SK-MEL-5 (cell line): ENCODE measurements around the gene PFDN5. TPM values are rescaled to one million over a fixed set of nuclear protein-coding genes. Genes with fewer than 3 reads are reported as not detected.
"Not testable (repeated sequence)": the region's sequence is repeated elsewhere in the genome, so short reads cannot be mapped to it uniquely, and the experiment has no call there.

ENCODE experiments used
- DNase-seq: peaks from one replicate; pipeline ENCODE4 v3.0.0-alpha.2; 2016; ENCODE audit warnings: low read depth, low spot score
- in situ Hi-C: cut with HindIII; loops from 2 replicates; pipeline ENCODE4 v1.10.0; 2016; ENCODE audit warnings: low sequenced_read_pairs, high pct_unique_total_duplicates, low pct_unique_long_range_greater_than_20kb
- total RNA-seq: library from RNA; depleted of rRNA; stranded (reverse); fragments of >200 nt; shearing (Covaris generic); gene quantifications from 2 replicates; pipeline ENCODE4 v1.2.3, GENCODE V29; 2014

Gene PFDN5
- total RNA-seq, 1 experiment from 2014 or later = 531 TPM

DNA sequence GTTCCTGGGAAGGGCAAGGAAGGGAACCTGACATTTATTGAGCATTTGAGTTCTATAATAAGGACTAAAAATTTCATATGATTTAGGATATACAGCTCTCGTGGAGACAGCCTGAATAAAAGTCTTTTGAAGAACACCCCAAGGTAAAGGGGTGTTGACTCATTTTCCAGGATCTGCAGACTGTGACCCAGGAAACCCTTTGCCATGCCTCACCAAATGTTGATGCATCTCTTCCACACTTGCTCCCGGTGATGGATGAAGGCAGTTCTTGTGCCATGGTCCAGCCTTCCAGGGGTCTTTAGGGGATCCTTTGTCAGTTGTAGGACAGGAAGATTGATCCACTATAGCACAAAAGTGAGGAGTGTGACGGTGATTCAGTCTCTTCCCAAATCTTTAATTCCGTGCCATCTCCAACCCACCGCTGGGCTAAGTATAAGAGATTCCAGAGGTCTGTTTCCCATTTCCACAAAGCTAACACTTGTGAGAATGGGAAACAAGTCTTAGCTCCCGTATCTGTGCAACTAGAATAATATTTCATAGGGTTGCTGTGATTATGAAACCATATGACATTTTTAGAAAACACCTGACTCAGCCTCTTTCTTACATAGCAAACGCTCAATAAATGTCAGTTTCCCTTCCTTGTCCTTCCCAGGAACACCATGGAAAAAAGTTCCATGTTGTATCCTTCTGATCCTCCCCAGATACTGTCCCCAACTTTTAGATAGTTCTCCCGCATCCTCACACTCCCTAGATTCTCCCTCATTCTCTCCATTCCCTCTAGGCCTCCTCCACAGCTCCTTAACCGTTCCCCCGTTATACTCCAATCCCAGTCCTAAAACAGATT is 25.2 kb downstream of the PFDN5 start:
- in situ Hi-C loops = no loop called here
- no peak for DNase-seq

DNA sequence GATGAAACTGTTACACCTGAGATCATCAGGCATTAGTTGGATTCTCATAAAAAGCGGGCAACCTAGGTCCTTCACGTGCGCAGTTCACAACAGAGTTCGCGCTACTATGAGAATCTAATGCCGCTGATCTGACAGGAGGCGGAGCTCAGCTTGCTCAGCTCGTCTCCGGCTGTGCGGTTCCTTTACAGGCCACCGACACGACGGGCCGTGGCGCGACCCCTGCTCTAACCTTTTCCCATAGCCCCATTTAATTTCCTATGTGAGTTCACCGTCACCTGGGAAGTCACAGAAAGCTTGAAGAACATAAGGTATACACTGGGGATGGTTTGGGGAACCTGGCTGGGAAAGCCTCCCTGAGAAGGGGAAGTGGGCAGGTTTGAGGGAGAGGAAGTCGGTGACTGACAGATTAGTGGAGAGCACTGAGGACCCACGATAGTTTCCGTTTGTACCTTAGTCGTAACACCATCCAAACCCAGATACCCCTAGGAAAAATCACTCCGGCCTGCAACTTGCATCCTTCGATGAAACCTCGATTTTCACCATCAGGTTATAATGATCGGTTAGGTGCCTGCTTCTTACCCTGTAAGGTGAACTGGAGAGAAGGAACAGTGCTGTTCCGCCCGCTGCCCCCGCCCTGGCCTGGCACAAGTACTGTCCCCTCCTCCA is 28.9 kb downstream of the PFDN5 start:
- in situ Hi-C loops = no loop called here

DNA sequence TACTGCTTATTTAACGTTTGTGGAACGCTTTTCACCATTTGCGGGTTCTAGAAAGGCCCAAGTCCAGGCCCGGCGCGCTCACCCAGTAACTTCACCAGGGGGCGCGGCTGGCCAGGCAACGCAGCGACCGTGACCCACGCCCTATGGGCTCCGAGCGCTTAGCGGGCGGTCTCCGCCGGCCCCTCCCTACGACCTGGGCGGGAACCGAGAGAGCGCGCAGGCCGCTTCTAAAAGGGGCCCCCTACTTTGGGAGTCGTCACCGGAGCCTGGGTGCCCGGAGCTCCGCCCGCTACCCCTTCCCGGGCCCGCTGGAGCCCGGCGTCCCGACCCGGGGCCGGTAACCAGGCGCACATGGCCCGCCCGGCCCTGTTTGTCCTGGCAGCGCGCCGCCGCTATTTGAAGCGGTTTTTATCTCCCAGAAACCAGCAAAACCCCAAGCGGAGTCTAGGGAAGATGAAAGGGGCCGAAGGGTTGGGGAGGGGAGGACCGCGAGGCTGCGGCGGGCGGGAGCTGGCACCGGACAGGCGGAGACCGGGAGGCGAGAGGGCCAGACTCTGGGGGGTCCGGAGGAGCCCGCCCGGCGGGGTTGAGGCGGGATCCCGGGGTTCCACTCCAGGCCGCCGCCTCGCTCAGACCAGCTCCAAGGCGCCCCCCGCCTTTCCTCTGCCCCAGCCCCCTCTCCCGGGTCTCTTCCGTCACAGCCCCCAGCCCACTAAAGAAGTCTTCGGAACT is 29.6 kb downstream of the PFDN5 start:
- in situ Hi-C loops = no loop called here
- peak; percentile 92 for DNase-seq

More for the DNA sequence above, 28.9 kb downstream of the PFDN5 start:
- no peak for DNase-seq

DNA sequence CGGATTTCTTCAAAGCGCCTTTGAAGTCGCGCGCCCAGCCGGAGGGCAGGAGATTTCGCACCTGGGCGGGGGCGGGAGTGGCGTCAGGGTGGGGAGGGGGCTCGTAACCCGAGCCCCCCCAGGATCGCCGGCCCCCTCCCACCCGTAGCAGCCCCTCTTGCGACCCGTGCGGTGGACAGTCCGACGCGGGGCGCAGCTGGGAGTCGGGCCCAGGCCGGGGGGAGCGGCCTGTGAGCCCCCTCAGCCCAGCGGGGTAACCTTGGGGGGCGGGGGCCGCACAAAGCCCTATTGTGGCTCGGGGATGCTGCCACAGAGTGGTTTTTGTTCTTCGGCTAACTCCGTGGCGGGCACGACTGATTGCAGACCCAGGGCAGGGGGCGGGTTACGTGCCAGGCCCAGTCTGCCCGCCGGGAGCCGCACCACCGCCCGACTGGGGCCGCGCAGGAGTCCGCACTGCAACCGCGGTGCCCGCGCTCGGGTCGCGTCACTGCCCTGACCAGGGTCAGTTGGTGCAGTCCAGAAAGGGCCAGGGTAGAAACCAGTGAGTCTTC is 30.2 kb downstream of the PFDN5 start:
- in situ Hi-C loops = no loop called here
- peak; percentile 60 for DNase-seq

DNA sequence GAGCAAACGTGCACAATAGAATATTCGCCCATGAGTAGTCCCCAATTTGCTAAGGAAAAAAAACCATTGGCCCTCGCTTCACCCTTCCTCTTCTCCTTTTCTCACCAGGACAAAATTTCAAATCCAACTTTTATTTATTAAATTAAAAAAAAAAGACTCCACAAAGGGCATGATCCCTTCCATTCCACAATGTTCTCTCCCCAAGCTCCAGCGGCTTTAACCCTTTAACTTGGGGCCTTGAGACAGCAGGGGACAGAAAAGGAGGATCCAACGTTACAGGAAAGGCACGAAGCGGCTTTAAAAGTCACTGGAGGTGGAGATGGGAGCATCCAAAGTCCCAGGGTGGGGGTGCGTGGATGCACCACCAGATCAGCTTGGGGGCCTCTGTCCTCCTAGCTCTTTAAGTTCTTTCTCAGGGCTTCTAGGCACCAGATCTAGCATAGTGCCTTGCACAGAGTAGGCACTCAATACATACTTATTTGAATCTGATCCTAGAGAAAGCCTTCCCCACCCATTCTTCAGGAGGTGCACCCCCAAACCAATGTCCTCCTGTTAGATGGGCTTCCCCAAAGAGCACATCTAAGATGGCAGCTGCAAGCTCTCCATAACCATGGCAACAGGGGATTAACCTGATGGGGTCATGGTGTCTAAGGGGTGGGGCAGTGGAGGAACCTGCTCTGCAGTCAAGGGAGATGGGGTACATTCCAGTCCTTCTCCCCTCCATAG is 31.3 kb downstream of the PFDN5 start:
- DNase-seq = no peak
- in situ Hi-C loops = no loop called here

DNA sequence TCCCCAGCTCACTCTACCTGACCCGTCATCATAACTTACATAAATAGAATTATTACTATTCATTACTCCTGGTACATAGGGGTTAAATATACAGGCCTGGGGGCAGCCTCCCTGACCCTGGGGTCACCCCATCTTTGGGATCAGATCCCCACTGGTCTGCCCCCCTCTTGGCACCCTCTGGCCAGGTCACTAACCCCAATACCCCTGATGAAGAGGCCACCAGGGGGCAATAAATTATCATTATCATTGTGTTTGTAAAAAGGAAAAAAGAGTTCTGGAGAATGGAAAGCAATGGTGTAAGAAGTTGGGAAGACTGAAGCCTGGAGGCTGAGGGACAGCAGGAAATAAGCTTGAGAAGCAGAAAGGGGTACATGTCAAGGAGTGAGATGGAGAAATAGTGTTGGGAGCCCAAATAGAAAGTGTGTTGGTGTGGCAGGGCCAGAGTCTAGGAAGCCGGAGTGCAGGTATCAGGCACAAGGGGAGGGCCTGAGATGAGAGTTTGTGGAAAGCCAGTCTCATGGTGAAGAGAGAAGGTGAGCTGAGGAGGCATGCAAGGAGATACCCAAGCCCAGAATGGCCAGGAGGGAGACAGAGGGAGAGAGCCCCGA is 32.2 kb downstream of the PFDN5 start:
- in situ Hi-C loops = no loop called here
- peak; percentile 57 for DNase-seq

DNA sequence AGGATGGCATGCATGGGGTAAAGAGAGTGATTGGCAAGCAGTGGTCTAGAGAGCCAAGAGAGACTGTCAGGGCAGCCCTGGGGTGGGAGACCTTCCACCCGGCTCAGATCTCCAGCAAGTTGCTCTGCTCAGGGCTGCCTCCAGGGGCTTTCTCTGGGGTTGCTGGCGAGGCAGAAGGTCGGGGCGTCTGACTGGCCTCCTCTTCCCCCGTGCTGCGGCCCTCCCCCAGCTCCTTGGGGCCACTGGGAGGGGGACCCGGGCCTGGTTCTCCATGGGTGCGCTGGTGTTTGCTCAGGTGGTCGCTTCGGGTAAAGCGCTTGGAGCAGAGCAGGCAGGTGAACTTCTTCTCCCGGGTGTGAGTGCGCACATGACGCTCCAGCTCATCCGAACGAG is 32.7 kb downstream of the PFDN5 start:
- in situ Hi-C loops = no loop called here
- DNase-seq = no peak

DNA sequence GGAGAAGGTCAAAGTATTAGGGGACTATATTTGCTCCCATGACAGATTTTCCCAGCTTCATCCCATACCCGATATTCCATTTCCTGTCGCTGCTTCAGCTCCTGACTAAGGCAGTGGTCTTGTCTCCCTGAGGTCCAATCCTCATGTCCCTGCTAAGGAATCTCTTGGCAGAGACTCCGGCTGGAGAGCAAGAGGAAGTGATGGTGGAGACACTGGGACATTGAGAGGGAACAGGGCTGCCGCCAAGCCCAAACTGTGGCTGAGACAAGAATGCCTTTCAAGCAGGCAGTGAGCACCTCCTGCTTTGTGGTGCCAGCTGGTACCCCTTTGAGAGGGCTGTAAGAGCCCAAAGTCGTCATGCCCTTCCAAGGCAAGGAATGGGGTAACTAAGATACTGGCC is 35.3 kb downstream of the PFDN5 start:
- in situ Hi-C loops = no loop called here

DNA sequence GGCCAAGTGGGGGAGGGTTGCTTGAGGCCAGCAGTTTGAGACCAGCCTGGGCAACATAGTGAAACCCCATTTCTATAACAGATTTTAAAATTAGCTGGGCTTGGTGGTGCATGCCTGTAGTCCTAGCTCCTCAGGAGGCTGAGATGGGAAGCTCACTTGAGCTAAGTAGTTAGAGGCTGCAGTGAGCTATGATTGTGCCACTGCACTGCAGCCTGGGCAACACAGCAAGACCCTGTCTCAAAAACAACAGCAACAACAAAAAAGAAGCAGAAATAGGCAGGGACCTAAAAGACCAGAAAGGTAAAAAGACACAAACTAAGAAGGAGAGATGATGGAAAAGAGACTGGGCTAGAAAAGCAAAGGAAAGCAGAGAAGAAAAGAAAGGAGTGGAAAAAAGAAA is 37.0 kb downstream of the PFDN5 start:
- in situ Hi-C loops, DNase-seq: not testable (repeated sequence)

More for the DNA sequence above, 35.3 kb downstream of the PFDN5 start:
- DNase-seq = no peak

DNA sequence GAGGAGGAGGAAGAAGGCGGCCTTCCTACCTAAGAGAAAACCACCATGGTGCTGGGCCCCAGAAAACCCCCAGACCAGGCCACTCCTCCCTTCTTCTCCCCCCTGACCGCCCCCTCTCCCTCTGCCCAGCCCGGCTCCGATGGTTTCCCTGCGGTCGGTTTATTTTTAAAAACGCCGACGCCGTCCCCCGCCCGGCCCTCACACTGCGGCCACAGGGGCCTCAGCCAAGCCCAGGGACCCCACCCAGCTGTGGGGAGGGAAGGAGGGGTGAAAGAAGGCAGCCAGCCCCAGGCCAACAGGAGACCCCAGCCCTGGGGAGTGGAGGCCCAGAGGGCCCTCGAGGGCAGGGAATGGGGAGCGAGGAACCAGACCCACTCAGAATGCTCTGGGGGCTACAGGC is 37.4 kb downstream of the PFDN5 start:
- DNase-seq = no peak

DNA sequence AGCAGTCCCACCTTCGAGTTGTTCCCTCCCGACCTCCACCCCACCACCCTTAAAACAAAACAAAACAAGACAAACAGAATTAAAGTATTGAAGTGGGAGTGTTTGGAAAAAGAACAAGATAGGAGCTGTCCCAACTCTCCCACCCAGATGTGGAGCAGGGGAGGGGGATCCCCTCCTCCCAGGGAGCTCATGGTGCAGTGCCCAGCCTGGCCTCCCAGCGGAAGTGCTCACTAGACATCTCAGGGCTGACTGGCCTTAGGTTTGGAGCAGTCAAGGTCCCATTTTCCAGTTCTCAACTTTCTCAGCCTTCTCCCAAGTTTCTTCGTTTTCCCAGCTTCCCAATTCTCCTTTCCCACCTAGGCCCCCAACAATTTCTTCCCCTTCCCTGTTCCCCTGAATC is 37.9 kb downstream of the PFDN5 start:
- in situ Hi-C loops = no loop called here
- DNase-seq = no peak

More for the DNA sequence above, 37.4 kb downstream of the PFDN5 start:
- in situ Hi-C loops = no loop called here

DNA sequence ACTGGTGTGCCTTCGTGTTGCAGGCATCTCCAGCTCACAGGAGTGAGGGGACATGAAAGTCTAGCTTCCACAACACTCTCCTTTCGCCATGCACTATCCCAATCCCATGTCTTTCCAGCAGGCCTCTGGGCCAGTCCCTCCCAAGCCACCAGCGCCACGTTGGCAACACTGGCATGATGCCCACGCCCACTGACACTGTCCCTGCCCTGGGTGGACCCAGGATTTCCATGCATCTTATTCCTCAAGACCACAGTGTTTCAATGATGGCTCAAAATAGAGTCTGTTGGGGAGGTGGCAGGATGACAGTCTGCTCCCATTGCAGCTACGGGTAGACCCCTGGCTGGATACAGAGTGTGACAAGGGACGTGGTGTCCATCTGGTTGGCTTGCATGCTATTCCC is 38.5 kb downstream of the PFDN5 start:
- in situ Hi-C loops = no loop called here
- no peak for DNase-seq

DNA sequence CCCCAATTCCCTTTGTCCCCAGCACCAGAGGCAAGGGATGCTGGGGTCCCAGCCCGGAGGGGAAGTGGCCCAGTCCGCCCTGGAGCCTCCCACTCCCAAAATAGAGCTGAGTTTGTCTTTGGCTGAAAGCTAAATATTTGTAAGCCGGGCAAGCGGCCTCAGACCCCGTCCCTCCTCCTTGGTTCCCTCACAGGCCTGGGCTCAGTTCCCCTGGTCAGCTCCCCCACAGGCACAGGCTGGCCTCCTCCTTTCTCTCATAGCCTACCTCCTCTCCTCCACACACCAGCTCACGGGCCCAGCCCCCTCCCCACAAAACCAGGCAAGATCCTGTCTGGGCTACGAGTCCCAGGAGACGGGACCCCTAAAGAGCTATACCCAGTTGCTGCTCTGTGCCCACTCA is 39.5 kb downstream of the PFDN5 start:
- no peak for DNase-seq
- in situ Hi-C loops = no loop called here

DNA sequence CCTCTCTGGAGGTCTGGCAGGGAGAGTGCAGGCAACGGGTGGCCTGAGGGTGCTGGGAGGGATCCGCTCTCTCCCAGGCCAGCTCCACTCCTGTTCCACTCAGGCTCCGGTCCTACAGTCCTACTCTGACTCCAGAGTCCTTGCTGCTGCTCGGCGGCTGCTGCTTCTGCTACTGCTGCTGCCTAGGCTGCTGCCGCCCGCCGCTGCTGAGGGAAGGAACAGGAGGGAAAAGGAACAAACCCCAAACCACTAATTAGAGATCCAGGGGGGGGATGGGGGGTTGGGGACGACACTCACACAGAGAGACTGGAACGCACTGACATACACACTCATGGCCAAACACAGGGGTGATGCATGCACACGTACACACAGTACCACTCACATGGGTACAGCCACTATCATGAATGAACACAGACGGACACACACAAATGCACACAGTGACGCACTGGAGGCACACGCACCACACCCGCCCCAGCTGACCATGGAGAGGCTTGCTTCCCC is 40.9 kb downstream of the PFDN5 start, which contains the start of gene SP7:
TSS of gene SP7 (minus strand) at position 174 of the 501 bp plus-strand sequence. CDS start 708 bp downstream, outside the sequence.
- in situ Hi-C loops = no loop called here
- no peak for DNase-seq

DNA sequence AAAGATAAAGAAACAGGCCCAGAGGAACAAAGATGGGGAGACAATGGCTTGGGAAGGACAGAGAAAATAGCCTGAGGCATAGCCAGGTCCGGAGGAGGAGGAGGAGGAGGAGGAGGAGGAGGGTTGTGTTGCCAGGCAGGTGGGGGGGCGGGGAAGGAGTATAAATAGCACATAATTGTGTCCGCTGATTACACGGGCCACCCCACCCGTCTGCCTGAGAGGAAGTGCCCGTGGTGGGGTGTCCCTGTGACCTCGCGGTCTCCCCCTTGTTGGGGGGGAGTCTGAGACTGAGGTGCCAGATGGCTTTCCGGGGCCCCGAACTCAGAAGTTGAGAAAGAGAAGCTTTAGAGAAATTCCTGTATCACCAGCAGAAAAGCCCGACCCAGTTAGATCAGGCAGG is 42.7 kb downstream of the PFDN5 start:
- in situ Hi-C loops = no loop called here
- DNase-seq = no peak

DNA sequence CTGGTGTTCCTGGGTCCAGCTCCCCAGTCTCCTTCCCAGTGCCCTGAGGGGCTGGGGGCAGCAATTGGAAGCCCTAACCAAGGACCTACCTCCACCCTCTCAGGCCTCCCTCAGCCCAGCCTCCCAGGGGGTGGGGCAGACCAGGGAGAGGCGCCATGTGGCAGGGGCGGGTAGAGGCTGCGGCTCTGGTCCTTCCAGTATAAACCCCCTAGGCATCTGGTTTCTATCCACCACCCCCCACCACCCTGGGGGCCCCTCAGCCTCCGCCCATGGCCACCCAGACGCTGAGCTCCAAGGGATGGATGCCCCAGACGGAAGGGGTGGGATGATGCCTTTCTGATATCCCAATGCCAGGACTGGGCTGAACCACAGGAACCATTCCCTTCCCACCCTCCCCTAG is 43.6 kb downstream of the PFDN5 start:
- no peak for DNase-seq
- in situ Hi-C loops = no loop called here

DNA sequence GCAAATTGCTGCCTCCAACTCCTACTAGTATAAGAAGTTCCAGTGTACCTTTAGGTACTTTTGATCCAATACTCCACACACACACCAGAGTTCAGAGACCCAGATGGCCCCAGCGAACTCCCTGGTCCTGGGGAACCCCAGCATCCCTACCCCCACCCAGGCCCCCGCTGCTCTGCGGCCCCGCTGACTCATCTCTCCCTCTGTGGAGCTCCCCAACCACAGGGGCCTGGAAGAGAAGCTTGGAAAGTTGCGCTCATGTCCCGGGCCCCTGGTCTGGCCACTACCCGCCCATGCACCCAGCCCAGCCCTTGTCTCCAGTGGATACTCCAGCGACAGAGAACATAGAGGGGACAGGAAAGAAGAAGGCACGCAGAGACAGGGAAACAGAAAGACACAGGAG is 45.1 kb downstream of the PFDN5 start:
- in situ Hi-C loops = no loop called here
- no peak for DNase-seq
